Coronary artery (tissue), 2 donors: ENCODE data around the gene PPP5C.

ENCODE experiments used
- DNase-seq: peaks from one replicate; pipeline ENCODE4 v3.0.0-alpha.2; 2017; ENCODE audit warnings: low spot score
- H3K27ac ChIP-seq, 2 donors: fragments of 200-600 bp; sonication (generic); one replicate each; pipeline ENCODE4 v1.5.1; 2016 to 2019
- H3K4me3 ChIP-seq: fragments of 200-600 bp; sonication (generic); 2 replicates; pipeline ENCODE4 v1.5.1; 2016; ENCODE audit warnings: mild to moderate bottlenecking, moderate library complexity
- TF ChIP-seq, protein P1 (sequence below): fragments of 200-600 bp; sonication (generic); IDR thresholded peaks from one replicate; pipeline ENCODE4 v1.5.1; 2019; ENCODE audit warnings: antibody characterized with exemption

PPP5C gene

GRCh38 chr19:46422344-46422743, 75.5 kb downstream of the PPP5C start:
- H3K4me3 ChIP-seq = no peak overlapping the region
- H3K27ac ChIP-seq = no peak overlapping the region
- DNase-seq = no peak
- TF ChIP-seq, protein P1, sequence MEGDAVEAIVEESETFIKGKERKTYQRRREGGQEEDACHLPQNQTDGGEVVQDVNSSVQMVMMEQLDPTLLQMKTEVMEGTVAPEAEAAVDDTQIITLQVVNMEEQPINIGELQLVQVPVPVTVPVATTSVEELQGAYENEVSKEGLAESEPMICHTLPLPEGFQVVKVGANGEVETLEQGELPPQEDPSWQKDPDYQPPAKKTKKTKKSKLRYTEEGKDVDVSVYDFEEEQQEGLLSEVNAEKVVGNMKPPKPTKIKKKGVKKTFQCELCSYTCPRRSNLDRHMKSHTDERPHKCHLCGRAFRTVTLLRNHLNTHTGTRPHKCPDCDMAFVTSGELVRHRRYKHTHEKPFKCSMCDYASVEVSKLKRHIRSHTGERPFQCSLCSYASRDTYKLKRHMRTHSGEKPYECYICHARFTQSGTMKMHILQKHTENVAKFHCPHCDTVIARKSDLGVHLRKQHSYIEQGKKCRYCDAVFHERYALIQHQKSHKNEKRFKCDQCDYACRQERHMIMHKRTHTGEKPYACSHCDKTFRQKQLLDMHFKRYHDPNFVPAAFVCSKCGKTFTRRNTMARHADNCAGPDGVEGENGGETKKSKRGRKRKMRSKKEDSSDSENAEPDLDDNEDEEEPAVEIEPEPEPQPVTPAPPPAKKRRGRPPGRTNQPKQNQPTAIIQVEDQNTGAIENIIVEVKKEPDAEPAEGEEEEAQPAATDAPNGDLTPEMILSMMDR = no peak

- Histone ChIP-seq H3K4me3 (no peak overlapping the region), H3K27ac (no peak overlapping the region)
- TF ChIP-seq, protein P1 = no peak
- DNase-seq = no peak
These were observed 76.3 kb downstream of the PPP5C start for GRCh38 chr19:46423188-46423587.

- DNase-seq = no peak
- H3K27ac ChIP-seq = peak overlapping the region; percentile 52 to 88
- TF ChIP-seq, protein P1 = no peak
These were observed 79.2 kb downstream of the PPP5C start for GRCh38 chr19:46426035-46426505.

DNA sequence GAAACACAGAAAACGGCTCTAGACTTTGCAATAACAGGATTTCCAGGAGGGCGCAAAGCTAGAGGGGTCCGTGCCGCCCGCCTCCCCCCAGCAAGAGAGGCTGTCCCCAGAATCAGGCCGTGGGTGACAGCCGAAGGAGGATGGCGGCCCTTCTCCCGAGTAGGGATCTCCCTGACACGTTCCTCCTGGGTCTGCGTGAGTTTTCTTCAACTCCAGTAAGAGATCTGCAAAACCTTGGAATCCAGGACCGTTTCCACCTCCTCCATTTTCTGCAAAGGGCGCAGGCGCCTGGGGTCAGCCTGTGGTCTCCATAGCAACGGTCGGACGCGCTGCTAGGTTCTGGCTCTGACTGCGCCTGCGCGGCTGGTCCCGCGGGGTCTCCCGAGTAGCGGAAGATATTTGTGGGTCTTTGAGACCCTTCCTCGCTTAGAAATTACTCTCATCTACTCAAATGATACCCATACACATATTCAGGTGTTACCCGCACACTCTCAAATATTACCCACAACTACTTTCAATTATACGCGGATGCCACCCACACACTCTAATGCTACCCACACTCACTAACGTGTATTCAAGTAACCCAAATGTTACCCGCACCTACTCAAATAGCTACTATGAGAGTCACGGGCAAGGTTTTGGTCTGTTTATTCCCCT, 79.7 kb downstream of the PPP5C start:
- Histone ChIP-seq H3K27ac (peak overlapping the region; percentile 52 to 88), H3K4me3 (peak overlapping the region; percentile 75)
- TF ChIP-seq, protein P1 = no peak
- DNase-seq = no peak

More at GRCh38 chr19:46426035-46426505, 79.2 kb downstream of the PPP5C start:
- H3K4me3 ChIP-seq = peak overlapping the region; percentile 75

GRCh38 chr19:46427518-46428045, 80.7 kb downstream of the PPP5C start:
- no peak for DNase-seq

GRCh38 chr19:46428239-46429135, 81.6 kb downstream of the PPP5C start, which contains the start of gene PNMA8C:
TSS of gene PNMA8C (minus strand) at chr19:46428936. CDS start at chr19:46428359, 577 bp downstream.
- TF ChIP-seq, protein P1 = no peak
- DNase-seq = no peak
- peak within 1 kb of the TSS; percentile 75 for H3K4me3 ChIP-seq
- peak within 1 kb of the TSS; percentile 83 to 88 for H3K27ac ChIP-seq

More at GRCh38 chr19:46427518-46428045, 80.7 kb downstream of the PPP5C start:
- TF ChIP-seq, protein P1 = no peak
- Histone ChIP-seq H3K27ac (peak overlapping the region; percentile 83 to 88), H3K4me3 (peak overlapping the region; percentile 75)
